ENCODE data around the gene FKBP10.

- TF ChIP-seq FOXA1 (IDR thresholded peaks at IDR 0.05) (no peak), ELF4 (IDR thresholded peaks at IDR 0.05) (no peak), ZNF384 (IDR thresholded peaks at IDR 0.05) (no peak), NFRKB (IDR thresholded peaks at IDR 0.05) (no peak), SUZ12 (IDR thresholded peaks at IDR 0.05) (no peak), HDGF (IDR thresholded peaks at IDR 0.05; ENCODE audit: borderline replicate concordance) (no peak)
Measured at GRCh38 chr17:41771389-41772206, 41.2 kb upstream of the FKBP10 start.

Measured in HEK293T (cell line).